Upper lobe of left lung (tissue), 4 donors: ENCODE results near the gene SLC22A12.

ENCODE experiments used
- POLR2A ChIP-seq, 4 donors: fragments of 450-650 bp; IDR thresholded peaks; one replicate each; pipeline ENCODE4 v1.5.1; 2016 to 2017; ENCODE audit warnings: antibody characterized with exemption in 4 of 4, mild to moderate bottlenecking in 2 of 4
- TF ChIP-seq, protein P1 (sequence below), 6 experiments: fragments of 450-650 bp in 4 of 6; fragments of 200-600 bp in 2 of 6; sonication (generic) in 2 of 6; IDR thresholded peaks; one replicate each; pipeline ENCODE4 v1.5.1; 2016 to 2019; ENCODE audit warnings: antibody characterized with exemption in 6 of 6

DNA sequence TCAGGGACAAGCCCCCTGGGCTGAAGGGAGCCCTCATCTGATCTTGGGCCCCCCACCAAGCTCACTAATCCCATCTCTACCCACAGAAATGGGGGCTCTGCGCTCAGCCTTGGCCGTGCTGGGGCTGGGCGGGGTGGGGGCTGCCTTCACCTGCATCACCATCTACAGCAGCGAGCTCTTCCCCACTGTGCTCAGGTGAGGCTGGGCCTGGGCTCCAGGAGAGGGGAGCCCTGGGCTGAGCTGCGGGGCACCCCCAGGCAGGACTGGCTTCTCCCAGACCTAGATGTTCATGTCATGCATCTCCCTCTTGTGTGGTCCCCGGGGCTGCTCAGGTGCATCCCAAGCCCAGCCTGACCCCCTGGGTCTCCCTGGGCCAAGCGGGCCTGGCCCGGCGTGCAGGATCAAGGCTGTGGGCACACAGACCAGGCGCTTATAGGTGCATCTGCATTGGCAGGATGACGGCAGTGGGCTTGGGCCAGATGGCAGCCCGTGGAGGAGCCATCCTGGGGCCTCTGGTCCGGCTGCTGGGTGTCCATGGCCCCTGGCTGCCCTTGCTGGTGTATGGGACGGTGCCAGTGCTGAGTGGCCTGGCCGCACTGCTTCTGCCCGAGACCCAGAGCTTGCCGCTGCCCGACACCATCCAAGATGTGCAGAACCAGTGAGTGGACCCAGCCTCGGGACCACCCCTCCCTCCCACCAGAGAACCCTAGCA is 9.4 kb downstream of the SLC22A12 start:
- TF ChIP-seq, protein P1, sequence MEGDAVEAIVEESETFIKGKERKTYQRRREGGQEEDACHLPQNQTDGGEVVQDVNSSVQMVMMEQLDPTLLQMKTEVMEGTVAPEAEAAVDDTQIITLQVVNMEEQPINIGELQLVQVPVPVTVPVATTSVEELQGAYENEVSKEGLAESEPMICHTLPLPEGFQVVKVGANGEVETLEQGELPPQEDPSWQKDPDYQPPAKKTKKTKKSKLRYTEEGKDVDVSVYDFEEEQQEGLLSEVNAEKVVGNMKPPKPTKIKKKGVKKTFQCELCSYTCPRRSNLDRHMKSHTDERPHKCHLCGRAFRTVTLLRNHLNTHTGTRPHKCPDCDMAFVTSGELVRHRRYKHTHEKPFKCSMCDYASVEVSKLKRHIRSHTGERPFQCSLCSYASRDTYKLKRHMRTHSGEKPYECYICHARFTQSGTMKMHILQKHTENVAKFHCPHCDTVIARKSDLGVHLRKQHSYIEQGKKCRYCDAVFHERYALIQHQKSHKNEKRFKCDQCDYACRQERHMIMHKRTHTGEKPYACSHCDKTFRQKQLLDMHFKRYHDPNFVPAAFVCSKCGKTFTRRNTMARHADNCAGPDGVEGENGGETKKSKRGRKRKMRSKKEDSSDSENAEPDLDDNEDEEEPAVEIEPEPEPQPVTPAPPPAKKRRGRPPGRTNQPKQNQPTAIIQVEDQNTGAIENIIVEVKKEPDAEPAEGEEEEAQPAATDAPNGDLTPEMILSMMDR (IDR thresholded peaks at IDR 0.05), result no peak
- TF ChIP-seq POLR2A (IDR thresholded peaks at IDR 0.05), result no peak
